Spleen (tissue), 3 donors: ENCODE results near the gene ORC2.
A peak's percentile ranks its signal among the peaks of the same experiment; 100 is the strongest.

Source experiments
- POLR2A ChIP-seq, 3 donors: fragments of 450-650 bp; IDR thresholded peaks; one replicate each; pipeline ENCODE4 v1.5.1; 2017; ENCODE audit warnings: antibody characterized with exemption in 3 of 3, mild to moderate bottlenecking in 1 of 3
- POLR2AphosphoS5 ChIP-seq, 3 donors: sonication (generic); formaldehyde crosslinking; IDR thresholded peaks; one replicate each; pipeline ENCODE4 v1.5.1; 2017; ENCODE audit warnings: antibody characterized with exemption in 3 of 3

- TF ChIP-seq POLR2A (IDR thresholded peaks at IDR 0.05) (peak; percentile 97 to 99 (median 99)), POLR2AphosphoS5 (IDR thresholded peaks at IDR 0.05) (peak; percentile 100)
Measured at GRCh38 chr2:200864176-200865034, 99.1 kb downstream of the ORC2 start, which contains the start of gene CLK1.
